ENCODE results near the gene ALPI. TPM values are rescaled to one million over a fixed set of nuclear protein-coding genes. Genes with fewer than 3 reads are reported as not detected.

Gene ALPI
- total RNA-seq, 1 donor from 2014 or later: not detected

GRCh38 chr2:232458661-232459418 lies 2.9 kb downstream of the ALPI start:
- DNase-seq (ENCODE audit: low spot score in 2 of 2) (no peak), FAIRE-seq (no peak)

GRCh38 chr2:232459419-232460035 lies 3.6 kb downstream of the ALPI start:
- FAIRE-seq (no peak), DNase-seq (ENCODE audit: low spot score in 2 of 2) (no peak)

GRCh38 chr2:232460171-232460570 lies 4.2 kb downstream of the ALPI start:
- DNase-seq (ENCODE audit: low spot score in 2 of 2) (no peak), FAIRE-seq (no peak)

GRCh38 chr2:232463701-232464543 lies 8.0 kb downstream of the ALPI start:
- no peak for FAIRE-seq

GRCh38 chr2:232464544-232464885 lies 8.6 kb downstream of the ALPI start:
- FAIRE-seq (no peak), DNase-seq (ENCODE audit: low spot score in 2 of 2) (no peak)

More at GRCh38 chr2:232463701-232464543, 8.0 kb downstream of the ALPI start:
- DNase-seq (ENCODE audit: low spot score in 2 of 2): no peak

GRCh38 chr2:232465061-232465460 lies 9.1 kb downstream of the ALPI start:
- no peak for FAIRE-seq
- no peak for DNase-seq (ENCODE audit: low spot score in 2 of 2)

GRCh38 chr2:232466221-232466620 lies 10.3 kb downstream of the ALPI start:
- FAIRE-seq: no peak
- no peak for DNase-seq (ENCODE audit: low spot score in 2 of 2)

- FAIRE-seq (no peak), DNase-seq (ENCODE audit: low spot score in 2 of 2) (no peak)
Measured at GRCh38 chr2:232473467-232473890, 17.5 kb downstream of the ALPI start.

GRCh38 chr2:232476045-232476444 lies 20.1 kb downstream of the ALPI start:
- FAIRE-seq: no peak

GRCh38 chr2:232476791-232477190 lies 20.8 kb downstream of the ALPI start:
- no peak for FAIRE-seq
- DNase-seq (ENCODE audit: low spot score in 2 of 2): no peak

More at GRCh38 chr2:232476045-232476444, 20.1 kb downstream of the ALPI start:
- no peak for DNase-seq (ENCODE audit: low spot score in 2 of 2)

- DNase-seq (ENCODE audit: low spot score in 2 of 2) (no peak), FAIRE-seq (no peak)
Measured at GRCh38 chr2:232477751-232478510, 22.0 kb downstream of the ALPI start.

- DNase-seq (ENCODE audit: low spot score in 2 of 2) (no peak), FAIRE-seq (no peak)
Measured at GRCh38 chr2:232478571-232479340, 22.8 kb downstream of the ALPI start.

GRCh38 chr2:232479341-232480200 lies 23.6 kb downstream of the ALPI start:
- no peak for FAIRE-seq
- DNase-seq (ENCODE audit: low spot score in 2 of 2): no peak

- FAIRE-seq (no peak), DNase-seq (ENCODE audit: low spot score in 2 of 2) (no peak)
Measured at GRCh38 chr2:232480201-232481190, 24.5 kb downstream of the ALPI start.

- FAIRE-seq: no peak
- no peak for DNase-seq (ENCODE audit: low spot score in 2 of 2)
Measured at GRCh38 chr2:232481322-232482140, 25.6 kb downstream of the ALPI start.

GRCh38 chr2:232482301-232483238 lies 26.6 kb downstream of the ALPI start:
- FAIRE-seq: no peak
- DNase-seq (ENCODE audit: low spot score in 2 of 2): no peak
